H4 (cell line): Measurements from ENCODE around the gene CRHR2. TPM values are rescaled to one million over a fixed set of nuclear protein-coding genes. Genes with fewer than 3 reads are reported as not detected.
"Not testable (repeated sequence)": the region's sequence is repeated elsewhere in the genome, so short reads cannot be mapped to it uniquely, and the experiment has no call there.

Experiments used
- DNase-seq: peaks from one replicate; pipeline ENCODE4 v3.0.0-alpha.2; 2015; ENCODE audit warnings: low spot score
- total RNA-seq: library from RNA; depleted of rRNA; stranded (reverse); fragments of >200 nt; shearing (Covaris generic); gene quantifications from 2 replicates; pipeline ENCODE4 v1.2.3, GENCODE V29; 2014; rRNA removed

Gene CRHR2
- total RNA-seq, result not detected in 2 replicates

- no peak for DNase-seq
These were observed at the start of gene CRHR2 for GRCh38 chr7:30682212-30683083. TSS of gene CRHR2 (minus strand) at chr7:30682456. CDS start at chr7:30682280, 176 bp downstream.

- no peak for DNase-seq
These were observed 49.3 kb upstream of the CRHR2 start for GRCh38 chr7:30731581-30731980.

GRCh38 chr7:30730996-30731395 lies 48.7 kb upstream of the CRHR2 start:
- DNase-seq, result no peak

DNA sequence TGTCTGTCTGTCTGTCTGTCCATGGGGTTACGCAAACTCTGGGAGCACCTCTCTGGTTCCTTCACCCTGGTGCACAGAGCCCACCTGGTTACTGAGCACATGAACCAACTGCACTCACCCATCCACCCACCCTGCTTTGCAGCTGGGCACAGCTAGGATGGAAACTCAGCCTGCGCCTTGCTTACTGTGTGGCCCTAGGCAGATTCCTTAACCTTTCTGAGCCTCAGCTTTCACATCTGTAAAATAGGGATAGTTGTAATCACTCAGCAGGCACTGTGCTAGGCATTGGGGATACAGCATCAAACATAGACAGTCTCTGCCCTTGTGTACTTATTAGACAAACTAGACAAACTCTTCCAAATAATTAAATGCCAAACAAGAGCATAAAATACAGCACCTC lies 47.8 kb upstream of the CRHR2 start:
- no peak for DNase-seq

- no peak for DNase-seq
These were observed 47.4 kb upstream of the CRHR2 start for GRCh38 chr7:30729642-30730041.

DNA sequence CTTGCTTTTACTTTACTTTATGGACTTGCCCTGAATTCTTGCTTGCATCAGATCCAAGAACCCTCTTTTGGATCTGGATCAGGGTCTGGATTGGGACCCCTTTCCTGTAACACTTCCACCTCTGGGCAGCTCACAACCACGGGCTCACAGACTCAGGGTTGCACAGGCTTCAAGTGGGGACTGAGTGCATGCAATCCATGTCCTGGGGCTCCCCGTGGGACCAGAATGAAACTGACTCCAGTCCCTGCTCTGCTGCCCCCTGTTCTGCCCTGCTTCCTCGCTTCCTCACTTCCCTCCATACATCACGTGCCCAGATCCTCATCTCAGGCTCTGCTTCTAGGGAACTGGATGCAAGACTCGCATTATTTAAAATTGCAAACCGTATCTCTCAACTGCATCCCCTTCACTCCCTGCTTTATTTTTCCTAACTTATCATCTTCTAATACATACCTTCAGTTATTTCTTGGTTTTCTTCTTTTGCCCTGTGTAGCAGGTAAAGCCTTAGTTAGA lies 46.4 kb upstream of the CRHR2 start:
- DNase-seq, result no peak

DNA sequence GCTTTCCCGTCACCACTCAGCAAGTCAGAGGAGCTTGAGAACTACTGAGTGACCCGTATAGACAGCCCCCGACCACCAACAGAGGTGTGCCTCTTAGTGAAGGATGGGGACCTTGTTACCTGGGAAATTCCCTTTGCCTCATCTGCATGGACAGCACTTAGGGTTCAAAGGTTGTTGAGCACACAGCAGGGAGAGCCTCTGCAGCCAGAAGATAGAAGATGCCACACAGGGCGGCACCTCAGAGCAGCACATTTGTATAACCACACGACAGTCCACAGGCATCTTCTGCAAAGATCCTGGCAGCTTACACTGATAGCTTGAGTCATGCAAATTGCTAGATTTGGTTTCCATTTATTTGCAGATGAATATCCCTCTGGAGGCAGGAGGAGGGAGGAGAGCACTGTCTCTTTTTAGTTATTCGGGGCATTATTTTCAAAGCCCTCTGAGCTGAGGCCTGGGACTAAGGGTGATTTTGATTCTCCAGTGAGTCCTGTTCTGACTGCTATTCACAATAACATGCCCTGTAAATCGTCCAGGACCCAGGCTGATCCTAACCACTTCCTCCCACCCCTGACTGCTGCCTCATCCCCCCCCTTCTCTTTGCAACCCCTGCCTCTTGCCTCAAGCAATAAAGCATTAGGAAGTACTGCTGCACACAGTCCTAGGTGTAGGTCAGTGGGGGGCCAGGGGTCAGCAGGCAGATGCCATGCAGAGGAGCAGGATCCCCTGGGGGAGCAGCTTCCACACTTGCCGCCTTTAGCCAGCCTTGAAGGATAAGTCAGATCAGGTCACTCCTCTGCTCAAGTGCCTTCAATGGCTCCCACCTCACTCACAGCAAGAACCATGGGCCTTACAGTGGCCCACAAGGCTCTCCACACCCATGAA lies 45.0 kb upstream of the CRHR2 start:
- DNase-seq, result no peak

DNA sequence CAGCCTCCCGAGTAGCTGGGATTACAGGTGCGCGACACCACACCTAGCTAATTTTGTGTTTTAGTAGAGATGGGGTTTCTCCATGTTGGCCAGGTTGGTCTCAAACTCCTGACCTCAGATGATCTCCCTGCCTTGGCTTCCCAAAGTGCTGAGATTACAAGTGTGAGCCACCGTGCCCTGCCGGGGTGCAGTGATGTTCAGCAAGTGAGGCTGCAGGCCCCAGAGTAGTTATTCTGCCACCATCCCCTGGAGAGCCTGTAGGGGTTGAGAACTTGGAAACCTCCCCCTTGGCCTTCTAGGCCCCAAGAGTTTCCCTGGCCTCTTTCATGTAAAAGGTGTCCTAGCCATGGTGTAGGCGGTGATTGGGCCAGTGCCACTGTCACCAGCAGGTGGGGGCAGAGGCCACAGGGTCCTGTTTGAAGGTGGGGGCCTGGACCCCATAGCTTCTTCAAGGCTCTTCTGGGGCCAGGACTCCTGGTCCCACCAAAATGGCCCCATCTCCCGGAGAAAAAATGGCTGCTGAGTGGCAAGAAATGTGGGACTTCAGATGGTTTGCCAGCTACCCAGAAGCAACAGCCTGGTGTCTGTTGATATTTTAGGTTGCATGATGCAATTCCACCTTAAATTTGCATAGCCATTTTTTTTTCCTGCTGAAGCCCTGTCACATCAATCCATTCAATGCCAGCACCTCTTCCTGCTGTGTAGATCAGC lies 44.2 kb upstream of the CRHR2 start:
- no peak for DNase-seq

GRCh38 chr7:30723776-30724175 lies 41.5 kb upstream of the CRHR2 start:
- DNase-seq, result no peak

DNA sequence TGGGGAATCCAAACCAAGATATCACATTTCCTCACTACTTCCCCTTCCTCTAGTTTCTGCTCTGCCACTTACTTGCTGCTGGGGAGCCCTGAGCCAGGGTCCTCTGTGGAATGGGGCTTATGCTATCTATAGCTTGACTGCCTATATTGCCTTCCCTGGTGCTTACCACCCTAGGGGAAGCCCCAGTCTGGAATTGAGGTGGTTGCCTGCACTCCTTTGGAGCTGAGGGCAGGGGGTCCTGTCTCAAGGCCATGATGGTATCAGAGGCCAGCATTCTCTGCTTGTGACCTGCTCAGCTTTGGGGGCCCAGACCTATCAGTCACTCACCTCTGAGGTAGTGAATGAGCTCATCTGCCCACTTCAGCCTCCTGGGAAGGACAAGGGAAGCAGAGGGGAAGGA lies 40.4 kb upstream of the CRHR2 start:
- no peak for DNase-seq

GRCh38 chr7:30722187-30722586 lies 39.9 kb upstream of the CRHR2 start:
- no peak for DNase-seq

GRCh38 chr7:30721211-30721610 lies 39.0 kb upstream of the CRHR2 start:
- no peak for DNase-seq

GRCh38 chr7:30719434-30719833 lies 37.2 kb upstream of the CRHR2 start:
- not testable (repeated sequence) for DNase-seq

GRCh38 chr7:30717181-30717580 lies 34.9 kb upstream of the CRHR2 start:
- DNase-seq, result peak; percentile 96

- no peak for DNase-seq
These were observed 31.9 kb upstream of the CRHR2 start for GRCh38 chr7:30714129-30714528.

GRCh38 chr7:30713392-30713791 lies 31.1 kb upstream of the CRHR2 start:
- DNase-seq, result no peak

DNA sequence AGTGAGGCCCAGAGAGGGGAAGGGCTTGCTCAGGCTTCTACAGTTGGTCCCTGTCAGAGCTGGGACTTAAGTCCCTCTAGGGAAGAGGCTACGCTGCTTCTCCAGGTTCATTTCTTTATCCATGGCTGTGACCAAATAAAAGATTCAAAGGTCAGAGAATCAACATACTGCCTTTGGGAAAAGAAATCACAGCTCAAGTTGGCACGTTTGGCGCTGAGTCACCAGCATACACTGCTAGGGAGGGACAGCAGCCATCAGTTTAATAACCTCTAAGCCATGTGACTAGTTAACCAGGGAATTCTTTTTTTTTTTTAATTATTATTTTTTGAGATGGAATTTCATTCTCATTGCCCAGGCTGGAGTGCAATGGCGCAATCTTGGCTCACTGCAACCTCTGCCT lies 28.4 kb upstream of the CRHR2 start:
- no peak for DNase-seq

DNA sequence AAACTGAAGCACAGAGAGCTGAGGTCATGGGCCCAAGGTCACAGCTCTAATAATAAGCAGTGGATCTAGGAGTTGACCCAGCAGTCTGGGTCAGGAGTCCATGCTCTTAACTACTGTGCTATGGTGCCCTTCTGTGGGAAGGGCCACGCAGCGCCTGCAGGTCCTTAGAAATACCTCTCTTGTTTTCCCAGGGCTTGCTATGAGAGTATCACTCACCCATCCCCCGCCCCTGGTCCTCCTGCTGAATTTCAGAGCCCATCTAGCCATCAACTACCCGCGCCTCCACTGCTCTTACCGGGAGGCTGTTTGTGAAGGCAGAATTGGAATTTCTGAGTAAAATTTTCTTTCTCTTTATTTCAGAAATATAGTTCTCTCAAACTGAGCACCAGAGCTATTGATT lies 27.3 kb upstream of the CRHR2 start:
- no peak for DNase-seq

GRCh38 chr7:30708983-30709382 lies 26.7 kb upstream of the CRHR2 start:
- peak; percentile 66 for DNase-seq

DNA sequence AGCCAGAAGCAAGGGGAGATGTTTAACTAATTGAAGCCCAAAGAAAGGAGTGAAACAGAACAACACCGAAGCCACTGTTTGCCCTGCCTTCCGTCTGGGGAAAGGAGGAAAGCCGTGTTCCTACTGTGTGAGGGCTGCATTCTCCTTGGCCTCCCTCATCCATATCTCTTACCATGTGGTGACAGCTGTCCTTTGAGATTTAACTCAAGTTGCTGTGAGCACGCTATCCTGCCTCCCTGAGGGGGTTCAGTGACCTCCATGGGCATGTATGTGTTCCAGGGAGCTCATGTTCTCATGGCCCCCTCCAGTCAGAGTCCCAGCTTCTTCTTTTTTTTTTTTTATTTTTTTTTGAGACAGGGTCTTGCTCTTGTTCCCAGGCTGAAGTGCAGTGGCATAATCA lies 26.2 kb upstream of the CRHR2 start:
- no peak for DNase-seq

GRCh38 chr7:30707391-30708357 lies 25.4 kb upstream of the CRHR2 start:
- no peak for DNase-seq
